Mesenteric fat pad (tissue), 1 donor: ENCODE measurements around the gene NDUFC1. TPM values are rescaled to one million over a fixed set of nuclear protein-coding genes. Genes with fewer than 3 reads are reported as not detected.
"Not testable (repeated sequence)": the region's sequence is repeated elsewhere in the genome, so short reads cannot be mapped to it uniquely, and the experiment has no call there.

Experiments
- DNase-seq: peaks from one replicate; pipeline ENCODE4 v3.0.0-alpha.2; 2020; ENCODE audit warnings: low spot score
- long read RNA-seq: library from polyadenylated mRNA; unstranded; transcript quantifications from one replicate; pipeline ENCODE4 v2.0.0, GENCODE V29; 2020
- total RNA-seq: library from RNA; stranded (reverse); fragmentation: NEBNext Ultra II Directional; extraction: Animal tissue kit (Norgen Biotek cat#: 25700); gene quantifications from one replicate; pipeline ENCODE4 v1.2.1, GENCODE V29; 2021
- donor health status: DM: yes; HTN: yes; CAD: no.

The NDUFC1 gene
- 41.6 TPM for total RNA-seq
- long read RNA-seq, transcript NDUFC1-209 (5 exons, 1,198 nt) = major isoform, 6 of 20 reads
- long read RNA-seq, partial matches to known transcripts = 8 of 20 reads
- long read RNA-seq, other reads (novel, unspliced or antisense) = 6 of 20 reads

GRCh38 chr4:139301821-139302611, at the start of gene NDUFC1:
TSS of gene NDUFC1 (minus strand) at chr4:139302477. CDS start at chr4:139295798, 6,679 bp downstream.
- DNase-seq = no peak

- DNase-seq = no peak
Observed at GRCh38 chr4:139337612-139338011, 35.3 kb upstream of the NDUFC1 start.

GRCh38 chr4:139333046-139333445, 30.8 kb upstream of the NDUFC1 start:
- no peak for DNase-seq

- DNase-seq = no peak
Observed at GRCh38 chr4:139331185-139331584, 28.9 kb upstream of the NDUFC1 start.

- DNase-seq = no peak
Observed at GRCh38 chr4:139330283-139330682, 28.0 kb upstream of the NDUFC1 start.

- no peak for DNase-seq
Observed at GRCh38 chr4:139329665-139330200, 27.5 kb upstream of the NDUFC1 start.

GRCh38 chr4:139324620-139325019, 22.3 kb upstream of the NDUFC1 start:
- no peak for DNase-seq

- not testable (repeated sequence) for DNase-seq
Observed at GRCh38 chr4:139322541-139322940, 20.3 kb upstream of the NDUFC1 start.

GRCh38 chr4:139322070-139322469, 19.8 kb upstream of the NDUFC1 start:
- not testable (repeated sequence) for DNase-seq

- DNase-seq = no peak
Observed at GRCh38 chr4:139319571-139319970, 17.3 kb upstream of the NDUFC1 start.

- DNase-seq = no peak
Observed at GRCh38 chr4:139317635-139318034, 15.4 kb upstream of the NDUFC1 start.

GRCh38 chr4:139316733-139317132, 14.5 kb upstream of the NDUFC1 start:
- no peak for DNase-seq

GRCh38 chr4:139315221-139315675, 13.0 kb upstream of the NDUFC1 start:
- DNase-seq = no peak

GRCh38 chr4:139314047-139314800, 11.9 kb upstream of the NDUFC1 start:
- DNase-seq = no peak

- not testable (repeated sequence) for DNase-seq
Observed at GRCh38 chr4:139313414-139313813, 11.1 kb upstream of the NDUFC1 start.

- DNase-seq = no peak
Observed at GRCh38 chr4:139312552-139313332, 10.5 kb upstream of the NDUFC1 start.

GRCh38 chr4:139311909-139312308, 9.6 kb upstream of the NDUFC1 start:
- no peak for DNase-seq

GRCh38 chr4:139304920-139305319, 2.6 kb upstream of the NDUFC1 start:
- no peak for DNase-seq

- peak; percentile 99 for DNase-seq
Observed at GRCh38 chr4:139301113-139301820, 1.0 kb downstream of the NDUFC1 start, which contains the start of gene NAA15. TSS of gene NAA15 (plus strand) at chr4:139301505. CDS start at chr4:139301778, 273 bp downstream.

- DNase-seq = no peak
Observed at GRCh38 chr4:139300431-139301112, 1.7 kb downstream of the NDUFC1 start.
